ENCODE data around the gene BMPR1B.
"Not testable (repeated sequence)": the region's sequence is repeated elsewhere in the genome, so short reads cannot be mapped to it uniquely, and the experiment has no call there.

The BMPR1B gene

DNA sequence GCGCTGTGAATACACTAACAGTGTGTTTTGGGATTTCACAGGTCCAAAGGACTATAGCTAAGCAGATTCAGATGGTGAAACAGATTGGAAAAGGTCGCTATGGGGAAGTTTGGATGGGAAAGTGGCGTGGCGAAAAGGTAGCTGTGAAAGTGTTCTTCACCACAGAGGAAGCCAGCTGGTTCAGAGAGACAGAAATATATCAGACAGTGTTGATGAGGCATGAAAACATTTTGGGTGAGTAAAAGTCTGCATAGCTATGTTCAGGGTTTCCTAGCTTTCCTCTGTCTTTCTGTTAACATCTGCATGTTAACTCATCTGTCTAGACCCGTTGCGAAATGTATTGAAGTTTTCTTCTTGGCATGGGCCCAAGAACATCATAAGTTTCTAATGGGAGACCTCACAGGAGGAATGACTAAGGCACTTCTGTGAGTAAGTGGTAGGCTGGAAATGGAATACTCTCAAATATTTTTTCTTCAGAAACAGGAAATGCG, 372.1 kb downstream of the BMPR1B start:
- 25% methylated on average over 6 of the region's 7 CpGs for WGBS (ENCODE audit: insufficient coverage)
- ChIA-PET CTCF (interaction anchor here (1.1 to 1.2 kb wide), 2 partner anchors 10 to 19 kb away, joined by 3 to 4 read pairs; no protein-coding TSS in a partner anchor), POLR2A (no interaction called here)
- peak; percentile 70 to 90 (median 90) for DNase-seq
- no peak overlapping the region for H3K27ac ChIP-seq (ENCODE audit: insufficient read depth in 1 of 2, low read depth in 1 of 2, low read length in 2 of 2, poor library complexity in 1 of 2, severe bottlenecking in 2 of 2)
- H3K27me3 ChIP-seq (replicated peaks in 2 of 5; ENCODE audit: control insufficient read depth in 4 of 5, insufficient read depth in 5 of 5, low read length in 4 of 5), result no peaks in the 10 kb centered on the region
- H3K9me3 ChIP-seq (ENCODE audit: control extremely low read depth in 1 of 5, control insufficient read depth in 4 of 5, insufficient read depth in 2 of 5, low read depth in 1 of 5, low read length in 4 of 5), result peaks cover 0 to 3% (median 0%) of the 10 kb centered on the region in 5 experiments
- H3K4me1 ChIP-seq (ENCODE audit: control extremely low read depth in 1 of 4, control insufficient read depth in 4 of 4, insufficient read depth in 4 of 4, low read length in 3 of 4), result peaks cover 0 to 9% (median 3%) of the 10 kb centered on the region in 4 experiments
- no peaks in the 10 kb centered on the region for H3K36me3 ChIP-seq (ENCODE audit: control insufficient read depth in 4 of 4, insufficient read depth in 4 of 4, low read length in 3 of 4)
- H3K4me3 ChIP-seq (ENCODE audit: control insufficient read depth in 1 of 7, extremely low read depth in 1 of 7, insufficient read depth in 4 of 7, low read depth in 2 of 7, low read length in 6 of 7), result no peak overlapping the region

DNA sequence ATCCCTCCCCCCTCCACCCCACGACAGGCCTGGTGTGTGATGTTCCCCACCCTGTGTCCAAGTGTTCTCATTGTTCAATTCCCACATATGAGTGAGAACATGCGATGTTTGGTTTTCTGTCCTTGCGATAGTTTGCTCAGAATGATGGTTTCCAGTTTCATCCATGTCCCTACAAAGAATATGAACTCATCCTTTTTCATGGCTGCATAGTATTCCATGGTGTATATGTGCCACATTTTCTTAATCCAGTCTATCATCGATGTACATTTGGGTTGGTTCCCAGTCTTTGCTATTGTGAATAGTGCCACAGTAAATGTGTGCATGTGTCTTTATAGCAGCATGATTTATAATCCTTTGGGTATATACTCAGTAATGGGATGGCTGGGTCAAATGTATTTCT, 376.3 kb downstream of the BMPR1B start:
- POLR2A ChIA-PET; H3K9me3 ChIP-seq (ENCODE audit: control extremely low read depth in 1 of 5, control insufficient read depth in 4 of 5, insufficient read depth in 2 of 5, low read depth in 1 of 5, low read length in 4 of 5); DNase-seq; H3K27ac ChIP-seq (ENCODE audit: insufficient read depth in 1 of 2, low read depth in 1 of 2, low read length in 2 of 2, poor library complexity in 1 of 2, severe bottlenecking in 2 of 2); H3K36me3 ChIP-seq (ENCODE audit: control insufficient read depth in 4 of 4, insufficient read depth in 4 of 4, low read length in 3 of 4); H3K27me3 ChIP-seq (replicated peaks in 2 of 5; ENCODE audit: control insufficient read depth in 4 of 5, insufficient read depth in 5 of 5, low read length in 4 of 5); H3K4me1 ChIP-seq (ENCODE audit: control extremely low read depth in 1 of 4, control insufficient read depth in 4 of 4, insufficient read depth in 4 of 4, low read length in 3 of 4); CTCF ChIA-PET; H3K4me3 ChIP-seq (ENCODE audit: control insufficient read depth in 1 of 7, extremely low read depth in 1 of 7, insufficient read depth in 4 of 7, low read depth in 2 of 7, low read length in 6 of 7): not testable (repeated sequence)
- 97% methylated on average over 3 of the region's 4 CpGs for WGBS (ENCODE audit: insufficient coverage)

GRCh38 chr4:95139424-95139823, 381.7 kb downstream of the BMPR1B start:
- H3K4me3 ChIP-seq (ENCODE audit: control insufficient read depth in 1 of 7, extremely low read depth in 1 of 7, insufficient read depth in 4 of 7, low read depth in 2 of 7, low read length in 6 of 7); H3K27ac ChIP-seq (ENCODE audit: insufficient read depth in 1 of 2, low read depth in 1 of 2, low read length in 2 of 2, poor library complexity in 1 of 2, severe bottlenecking in 2 of 2); H3K27me3 ChIP-seq (replicated peaks in 2 of 5; ENCODE audit: control insufficient read depth in 4 of 5, insufficient read depth in 5 of 5, low read length in 4 of 5); H3K9me3 ChIP-seq (ENCODE audit: control extremely low read depth in 1 of 5, control insufficient read depth in 4 of 5, insufficient read depth in 2 of 5, low read depth in 1 of 5, low read length in 4 of 5); H3K36me3 ChIP-seq (ENCODE audit: control insufficient read depth in 4 of 4, insufficient read depth in 4 of 4, low read length in 3 of 4); H3K4me1 ChIP-seq (ENCODE audit: control extremely low read depth in 1 of 4, control insufficient read depth in 4 of 4, insufficient read depth in 4 of 4, low read length in 3 of 4); POLR2A ChIA-PET; DNase-seq: not testable (repeated sequence)
- CTCF ChIA-PET, result interaction anchor here (1.2 kb wide), 1 partner anchor 10 kb away, joined by 3 read pairs; no protein-coding TSS in a partner anchor
- 100% methylated on average over 10 of the region's 14 CpGs for WGBS (ENCODE audit: insufficient coverage)

DNA sequence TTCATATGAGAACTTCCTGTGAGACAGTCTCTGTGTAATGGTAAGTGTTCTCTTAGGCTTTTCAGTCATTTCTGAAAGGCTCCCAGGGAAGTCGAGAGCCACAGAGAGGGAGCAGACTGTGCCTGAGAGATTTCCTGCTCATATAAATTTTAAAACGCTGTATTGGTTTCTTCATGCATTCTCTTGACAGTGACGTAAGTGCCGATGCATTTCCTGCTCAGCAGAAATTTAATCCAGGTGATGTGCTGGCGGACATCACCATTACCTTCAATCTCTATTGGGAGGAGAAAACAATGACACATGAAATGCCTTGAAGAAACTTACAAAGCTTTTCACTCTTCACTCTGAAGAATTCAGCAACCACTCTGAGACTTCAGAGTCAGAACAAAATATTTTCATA, 383.6 kb downstream of the BMPR1B start:
- Histone ChIP-seq H3K27ac (ENCODE audit: insufficient read depth in 1 of 2, low read depth in 1 of 2, low read length in 2 of 2, poor library complexity in 1 of 2, severe bottlenecking in 2 of 2) (no peak overlapping the region), H3K4me1 (ENCODE audit: control extremely low read depth in 1 of 4, control insufficient read depth in 4 of 4, insufficient read depth in 4 of 4, low read length in 3 of 4) (peaks cover 0 to 5% (median under 1%) of the 10 kb centered on the region in 4 experiments), H3K4me3 (ENCODE audit: control insufficient read depth in 1 of 7, extremely low read depth in 1 of 7, insufficient read depth in 4 of 7, low read depth in 2 of 7, low read length in 6 of 7) (no peak overlapping the region), H3K27me3 (replicated peaks in 2 of 5; ENCODE audit: control insufficient read depth in 4 of 5, insufficient read depth in 5 of 5, low read length in 4 of 5) (no peaks in the 10 kb centered on the region), H3K36me3 (ENCODE audit: control insufficient read depth in 4 of 4, insufficient read depth in 4 of 4, low read length in 3 of 4) (peaks cover 0 to 7% (median 0%) of the 10 kb centered on the region in 4 experiments), H3K9me3 (ENCODE audit: control extremely low read depth in 1 of 5, control insufficient read depth in 4 of 5, insufficient read depth in 2 of 5, low read depth in 1 of 5, low read length in 4 of 5) (peaks cover 0 to 9% (median 0%) of the 10 kb centered on the region in 5 experiments)
- 69% methylated on average over 4 of the region's 5 CpGs for WGBS (ENCODE audit: insufficient coverage)
- DNase-seq, result no peak
- ChIA-PET CTCF (no interaction called here), POLR2A (no interaction called here)

- Histone ChIP-seq H3K4me3 (ENCODE audit: control insufficient read depth in 1 of 7, extremely low read depth in 1 of 7, insufficient read depth in 4 of 7, low read depth in 2 of 7, low read length in 6 of 7) (no peak overlapping the region), H3K36me3 (ENCODE audit: control insufficient read depth in 4 of 4, insufficient read depth in 4 of 4, low read length in 3 of 4) (peaks cover 0 to 7% (median 0%) of the 10 kb centered on the region in 4 experiments), H3K27ac (ENCODE audit: insufficient read depth in 1 of 2, low read depth in 1 of 2, low read length in 2 of 2, poor library complexity in 1 of 2, severe bottlenecking in 2 of 2) (no peak overlapping the region), H3K9me3 (ENCODE audit: control extremely low read depth in 1 of 5, control insufficient read depth in 4 of 5, insufficient read depth in 2 of 5, low read depth in 1 of 5, low read length in 4 of 5) (peaks cover 0 to 9% (median 0%) of the 10 kb centered on the region in 5 experiments), H3K4me1 (ENCODE audit: control extremely low read depth in 1 of 4, control insufficient read depth in 4 of 4, insufficient read depth in 4 of 4, low read length in 3 of 4) (peaks cover 0 to 5% (median under 1%) of the 10 kb centered on the region in 4 experiments), H3K27me3 (replicated peaks in 2 of 5; ENCODE audit: control insufficient read depth in 4 of 5, insufficient read depth in 5 of 5, low read length in 4 of 5) (no peaks in the 10 kb centered on the region)
- DNase-seq, result no peak
- CTCF ChIA-PET, result interaction anchor here (1.0 kb wide), 1 partner anchor 25 kb away, joined by 3 read pairs; no protein-coding TSS in a partner anchor
- 100% methylated on average over 3 of the region's 4 CpGs for WGBS (ENCODE audit: insufficient coverage)
- POLR2A ChIA-PET, result no interaction called here
These were observed 385.2 kb downstream of the BMPR1B start for GRCh38 chr4:95142932-95143331.

GRCh38 chr4:95151255-95151654, 393.5 kb downstream of the BMPR1B start:
- DNase-seq, result no peak
- CTCF ChIA-PET, result no interaction called here
- H3K36me3 ChIP-seq (ENCODE audit: control insufficient read depth in 4 of 4, insufficient read depth in 4 of 4, low read length in 3 of 4), result no peaks in the 10 kb centered on the region
- POLR2A ChIA-PET, result no interaction called here
- no peak overlapping the region for H3K4me3 ChIP-seq (ENCODE audit: control insufficient read depth in 1 of 7, extremely low read depth in 1 of 7, insufficient read depth in 4 of 7, low read depth in 2 of 7, low read length in 6 of 7)
- H3K9me3 ChIP-seq (ENCODE audit: control extremely low read depth in 1 of 5, control insufficient read depth in 4 of 5, insufficient read depth in 2 of 5, low read depth in 1 of 5, low read length in 4 of 5), result no peaks in the 10 kb centered on the region
- no peak overlapping the region for H3K27ac ChIP-seq (ENCODE audit: insufficient read depth in 1 of 2, low read depth in 1 of 2, low read length in 2 of 2, poor library complexity in 1 of 2, severe bottlenecking in 2 of 2)
- H3K4me1 ChIP-seq (ENCODE audit: control extremely low read depth in 1 of 4, control insufficient read depth in 4 of 4, insufficient read depth in 4 of 4, low read length in 3 of 4), result peaks cover 3 to 6% (median 5%) of the 10 kb centered on the region in 4 experiments
- no peaks in the 10 kb centered on the region for H3K27me3 ChIP-seq (replicated peaks in 2 of 5; ENCODE audit: control insufficient read depth in 4 of 5, insufficient read depth in 5 of 5, low read length in 4 of 5)
- no CpG with 5 or more reads among the region's 3 CpGs for WGBS (ENCODE audit: insufficient coverage)

DNA sequence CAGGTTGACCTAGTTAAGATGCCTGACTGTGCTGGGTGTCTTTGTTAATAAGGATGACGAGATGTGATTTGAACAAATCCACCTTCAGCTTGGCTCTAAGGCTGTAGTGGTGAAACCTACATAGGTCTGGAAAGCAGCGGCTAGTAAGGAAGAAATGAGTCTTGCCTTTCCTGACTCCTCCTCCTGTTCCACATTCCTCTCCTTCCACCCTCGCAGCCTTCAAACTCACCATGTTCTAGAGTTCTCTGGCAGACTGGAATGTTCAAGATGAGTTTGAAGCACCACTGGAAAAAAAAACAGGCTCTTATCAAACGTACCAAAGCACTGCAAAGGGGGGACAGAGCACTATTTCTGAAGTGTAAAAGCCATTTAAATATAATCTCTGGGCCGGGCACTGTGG, 395.4 kb downstream of the BMPR1B start:
- ChIA-PET POLR2A (no interaction called here), CTCF (no interaction called here)
- DNase-seq, result no peak
- Histone ChIP-seq H3K27me3 (replicated peaks in 2 of 5; ENCODE audit: control insufficient read depth in 4 of 5, insufficient read depth in 5 of 5, low read length in 4 of 5) (no peaks in the 10 kb centered on the region), H3K4me1 (ENCODE audit: control extremely low read depth in 1 of 4, control insufficient read depth in 4 of 4, insufficient read depth in 4 of 4, low read length in 3 of 4) (peaks cover 3 to 12% (median 6%) of the 10 kb centered on the region in 4 experiments), H3K36me3 (ENCODE audit: control insufficient read depth in 4 of 4, insufficient read depth in 4 of 4, low read length in 3 of 4) (no peaks in the 10 kb centered on the region), H3K9me3 (ENCODE audit: control extremely low read depth in 1 of 5, control insufficient read depth in 4 of 5, insufficient read depth in 2 of 5, low read depth in 1 of 5, low read length in 4 of 5) (no peaks in the 10 kb centered on the region), H3K27ac (ENCODE audit: insufficient read depth in 1 of 2, low read depth in 1 of 2, low read length in 2 of 2, poor library complexity in 1 of 2, severe bottlenecking in 2 of 2) (no peak overlapping the region), H3K4me3 (ENCODE audit: control insufficient read depth in 1 of 7, extremely low read depth in 1 of 7, insufficient read depth in 4 of 7, low read depth in 2 of 7, low read length in 6 of 7) (no peak overlapping the region)
- WGBS (ENCODE audit: insufficient coverage), result 98% methylated on average over 5 of the region's 5 CpGs
